ENCODE results near the gene FHOD3.
A peak's percentile ranks its signal among the peaks of the same experiment; 100 is the strongest.

FHOD3 gene

DNA sequence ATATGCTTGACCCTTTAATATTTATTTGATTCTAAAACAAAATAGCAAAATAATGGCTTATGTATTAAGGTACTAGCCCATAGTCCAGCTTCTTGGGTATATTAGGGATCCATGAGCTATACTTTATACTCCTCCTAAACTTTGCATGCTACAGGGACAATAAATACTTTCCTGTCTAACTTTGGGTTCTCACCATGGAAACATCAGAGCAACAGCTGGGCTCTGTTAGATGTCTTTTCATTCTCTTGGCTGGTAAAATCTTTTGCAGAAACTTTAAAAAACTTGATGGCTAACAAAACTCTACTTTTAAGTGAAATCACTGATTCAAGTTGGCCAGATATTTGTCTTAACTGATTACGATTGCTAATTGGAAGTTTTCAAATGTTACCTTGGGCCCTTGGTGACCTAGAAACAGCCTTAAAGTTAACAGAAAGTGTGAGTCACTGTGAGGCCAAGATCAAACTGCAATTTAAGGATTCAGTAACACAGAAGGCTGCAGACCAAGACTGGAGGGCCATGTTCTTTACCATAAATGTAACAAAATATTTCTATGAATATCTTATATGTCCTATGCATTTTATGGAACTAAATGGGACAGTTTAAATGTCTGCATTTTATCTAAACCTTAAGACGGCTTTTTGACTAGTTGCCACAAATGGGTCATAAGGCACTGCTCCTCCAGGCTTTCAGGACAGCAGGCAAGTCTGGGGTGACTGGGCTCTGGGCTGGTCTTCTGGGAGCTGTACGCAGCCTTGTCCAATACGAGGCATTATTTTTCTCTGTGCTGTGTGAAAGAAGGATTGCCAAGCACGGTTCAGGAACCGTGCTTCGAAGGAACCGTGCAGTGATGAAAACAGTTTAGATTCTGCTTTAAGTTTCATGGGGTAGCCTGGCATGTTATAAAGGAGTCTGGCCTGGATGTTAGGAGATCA lies 342.8 kb downstream of the FHOD3 start:
- no peak for DNase-seq

- DNase-seq, result peak in 1 of 2 experiments; percentile 4
Observed at GRCh38 chr18:36643061-36643460, 345.5 kb downstream of the FHOD3 start.

DNA sequence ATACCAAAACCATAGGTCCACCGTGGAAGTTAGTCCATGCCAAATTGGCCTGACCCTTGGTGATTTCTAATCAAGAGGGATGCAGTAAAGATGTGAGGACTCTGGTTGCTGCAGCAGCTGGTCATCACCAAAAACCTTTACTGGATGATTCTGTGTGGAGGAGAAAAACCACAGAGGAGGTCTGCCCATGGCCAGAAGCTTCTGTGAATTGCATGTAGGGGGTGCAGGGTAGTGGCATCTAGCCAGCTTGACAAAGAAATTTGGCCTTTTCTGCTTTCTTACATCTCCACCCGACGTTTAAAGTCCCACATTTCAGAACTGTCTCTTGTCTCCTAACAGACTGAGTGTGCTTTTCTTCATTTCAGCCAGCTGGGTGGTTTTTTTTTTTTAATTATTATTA lies 351.3 kb downstream of the FHOD3 start:
- DNase-seq, result no peak

DNA sequence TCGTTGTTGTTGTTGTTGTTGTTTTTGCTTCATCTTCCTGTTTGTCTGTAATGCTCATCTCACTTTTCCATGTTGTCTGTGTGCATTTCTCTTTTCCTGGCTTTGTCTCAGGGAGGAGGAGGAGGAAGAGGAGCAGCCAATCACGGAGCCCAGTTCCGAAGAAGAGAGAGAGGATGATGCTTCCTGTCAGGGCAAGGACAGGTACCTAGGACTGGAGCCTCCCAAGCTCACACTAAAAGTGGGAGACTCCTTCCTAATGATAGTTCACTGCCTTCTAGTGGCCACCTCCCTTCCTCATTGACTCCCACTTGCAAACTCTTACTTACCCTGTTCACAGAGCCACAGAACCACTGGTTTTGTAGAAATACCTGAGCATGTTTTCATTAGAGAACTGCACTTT lies 351.7 kb downstream of the FHOD3 start:
- DNase-seq, result no peak

DNA sequence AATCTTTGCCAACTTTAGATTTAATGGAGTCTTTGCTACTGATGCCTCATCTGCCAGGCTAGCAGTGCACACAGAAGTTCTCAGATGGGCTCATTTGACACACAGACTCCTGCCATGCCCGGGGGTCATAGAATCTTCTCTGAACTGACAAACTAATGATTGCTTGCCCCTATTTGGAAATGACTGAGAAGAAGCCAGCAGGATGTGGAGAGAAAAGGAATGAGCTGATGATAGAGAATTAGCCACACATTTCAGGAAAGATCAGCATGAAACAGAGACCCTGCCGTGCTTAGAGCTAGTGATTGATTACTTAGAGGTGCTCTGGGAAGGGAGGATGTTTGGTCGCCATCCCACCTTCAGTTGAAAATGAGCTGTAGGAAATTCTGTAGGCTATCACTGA lies 352.8 kb downstream of the FHOD3 start:
- no peak for DNase-seq

- DNase-seq, result no peak
Observed at GRCh38 chr18:36650906-36651305, 353.4 kb downstream of the FHOD3 start.

DNA sequence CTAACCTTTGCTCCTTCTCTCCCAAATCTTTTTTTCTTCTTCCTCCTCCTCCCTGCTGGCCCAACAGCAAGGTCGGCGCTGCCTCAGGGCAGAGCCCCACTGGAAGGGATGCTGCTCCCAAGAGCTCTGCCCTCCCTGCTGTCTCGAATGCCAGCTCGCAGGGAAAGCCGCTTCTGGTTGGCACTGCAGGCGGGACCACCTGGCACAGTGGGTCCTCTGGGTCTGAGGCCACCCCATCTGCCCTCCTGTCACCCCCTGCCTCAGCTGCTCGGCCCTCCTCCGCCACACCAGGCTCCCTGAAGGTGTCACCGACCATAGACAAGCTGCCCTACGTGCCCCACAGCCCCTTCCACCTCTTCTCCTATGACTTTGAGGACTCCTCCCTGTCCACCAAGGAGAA lies 355.0 kb downstream of the FHOD3 start:
- no peak for DNase-seq

- DNase-seq, result no peak
Observed at GRCh38 chr18:36653141-36653869, 355.8 kb downstream of the FHOD3 start.

- DNase-seq, result no peak
Observed at GRCh38 chr18:36653870-36654269, 356.4 kb downstream of the FHOD3 start.

DNA sequence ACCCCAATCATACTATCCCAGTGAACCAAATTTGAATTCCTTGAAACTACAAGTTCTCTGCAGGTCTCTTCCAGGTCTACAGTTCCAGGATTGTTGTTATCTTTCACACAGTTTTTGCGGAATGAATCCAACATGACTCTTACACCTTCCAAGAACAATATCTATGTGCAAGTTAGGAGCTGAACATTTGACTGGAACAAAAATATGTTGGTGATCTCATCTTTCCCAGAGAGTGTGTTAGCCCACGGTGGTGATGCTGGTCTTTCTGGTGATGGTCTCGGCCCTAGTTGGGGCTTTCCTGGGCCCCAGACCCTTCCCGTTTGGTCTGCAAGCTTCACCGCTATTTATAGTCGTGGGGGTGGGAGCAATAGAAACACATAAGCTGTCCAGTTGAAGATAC lies 357.6 kb downstream of the FHOD3 start:
- DNase-seq, result no peak

- no peak for DNase-seq
Observed at GRCh38 chr18:36655930-36656329, 358.4 kb downstream of the FHOD3 start.

- DNase-seq, result no peak
Observed at GRCh38 chr18:36658611-36659010, 361.1 kb downstream of the FHOD3 start.

DNA sequence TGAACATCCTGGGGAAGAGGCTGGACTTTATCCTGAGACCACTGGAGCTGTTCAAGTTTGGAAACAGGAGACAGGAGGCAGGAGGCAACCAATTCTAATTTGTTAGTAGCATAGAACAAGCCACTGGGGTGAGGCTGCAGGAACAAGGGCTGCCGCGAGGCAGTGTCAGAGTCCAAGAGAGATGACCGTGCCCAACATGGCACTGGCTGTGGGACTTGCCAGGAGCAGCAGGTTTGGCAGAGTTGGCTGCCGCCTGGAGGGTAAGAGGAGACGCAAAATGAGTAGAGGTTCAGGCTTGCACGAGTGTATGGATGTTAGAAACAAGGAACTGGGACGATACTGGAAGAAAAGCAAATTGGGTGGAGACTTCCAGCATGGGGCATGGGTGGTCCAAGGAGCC lies 362.8 kb downstream of the FHOD3 start:
- no peak for DNase-seq

DNA sequence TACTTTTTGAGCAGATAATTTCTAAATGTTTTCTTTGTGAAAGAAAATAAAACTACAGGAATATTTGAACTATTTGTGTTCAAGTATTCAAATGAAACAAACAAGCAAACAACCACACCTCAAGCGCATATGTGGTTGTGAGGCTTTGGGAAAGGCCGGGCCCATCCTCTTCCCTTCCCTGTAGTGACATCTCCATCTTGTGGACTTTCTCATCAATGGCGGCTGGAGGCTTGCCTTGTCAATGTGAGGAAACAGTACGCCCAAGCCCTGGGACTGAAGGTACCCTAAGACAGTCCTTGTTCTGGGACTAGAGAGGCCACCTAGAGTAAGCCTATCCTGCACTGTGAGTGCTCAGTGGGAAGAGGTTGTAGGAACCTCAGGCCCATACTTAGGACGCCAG lies 364.5 kb downstream of the FHOD3 start:
- peak in 1 of 2 experiments; percentile 9 for DNase-seq

GRCh38 chr18:36663312-36663711 lies 365.8 kb downstream of the FHOD3 start:
- DNase-seq, result no peak

DNA sequence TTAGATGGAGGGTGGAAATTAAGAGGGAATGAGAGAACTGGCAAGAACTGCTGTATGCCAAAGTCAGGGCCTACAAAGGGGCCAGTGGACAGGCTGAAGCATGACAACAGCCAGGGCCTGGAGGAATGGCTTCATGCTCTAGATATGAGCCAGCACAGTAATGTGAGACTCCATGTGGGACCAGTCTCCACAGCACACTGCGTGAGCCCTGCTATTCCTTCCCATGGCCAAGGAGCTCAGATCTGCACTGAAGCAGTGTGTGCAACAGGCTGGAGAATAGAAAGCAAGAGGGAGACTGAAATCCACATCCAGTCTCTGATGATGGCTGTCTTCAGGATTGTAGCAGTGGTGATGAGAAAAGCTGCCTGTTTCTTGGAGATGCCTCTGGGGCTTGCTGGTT lies 368.4 kb downstream of the FHOD3 start:
- DNase-seq, result no peak

DNA sequence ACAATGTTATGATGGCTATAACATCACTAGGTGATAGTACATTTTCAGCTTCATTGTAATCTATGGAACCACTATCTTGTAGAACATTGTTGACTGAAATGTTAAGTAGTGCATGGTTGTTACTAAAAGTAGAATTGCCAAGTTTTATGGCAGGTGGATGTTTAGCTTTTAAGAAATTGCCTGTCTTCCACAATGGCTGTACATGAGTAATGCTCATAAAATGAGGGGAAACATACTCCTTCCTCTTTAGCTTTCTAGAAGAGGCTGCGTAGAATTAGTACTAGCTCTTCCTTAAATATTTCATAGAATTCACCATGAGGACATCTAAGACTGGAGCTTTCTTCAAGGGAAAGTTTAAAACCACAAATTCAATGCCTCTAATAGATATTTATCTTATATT lies 370.3 kb downstream of the FHOD3 start:
- DNase-seq, result no peak

- no peak for DNase-seq
Observed at GRCh38 chr18:36668349-36668748, 370.8 kb downstream of the FHOD3 start.

- DNase-seq, result no peak
Observed at GRCh38 chr18:36672437-36673344, 375.2 kb downstream of the FHOD3 start.

GRCh38 chr18:36673452-36673851 lies 375.9 kb downstream of the FHOD3 start:
- DNase-seq, result no peak

- no peak for DNase-seq
Observed at GRCh38 chr18:36675076-36675475, 377.6 kb downstream of the FHOD3 start.

GRCh38 chr18:36675542-36675941 lies 378.0 kb downstream of the FHOD3 start:
- no peak for DNase-seq

- DNase-seq, result no peak
Observed at GRCh38 chr18:36676629-36677028, 379.1 kb downstream of the FHOD3 start.
